Measurements from ENCODE around the gene RAI14. TPM values are rescaled to one million over a fixed set of nuclear protein-coding genes. Genes with fewer than 3 reads are reported as not detected.

RAI14 gene
- total RNA-seq, 1 donor from 2014 or later: 259 TPM

- H3K27me3 Mint-ChIP-seq (ENCODE audit: unreplicated experiment): peaks cover 9% of the 10 kb centered on the region
- H3K9me3 Mint-ChIP-seq (ENCODE audit: unreplicated experiment): peaks cover 8% of the 10 kb centered on the region
- DNase-seq: no peak
- H3K4me1 Mint-ChIP-seq (ENCODE audit: low read depth, unreplicated experiment): no peaks in the 10 kb centered on the region
- TF ChIP-seq, protein P1, sequence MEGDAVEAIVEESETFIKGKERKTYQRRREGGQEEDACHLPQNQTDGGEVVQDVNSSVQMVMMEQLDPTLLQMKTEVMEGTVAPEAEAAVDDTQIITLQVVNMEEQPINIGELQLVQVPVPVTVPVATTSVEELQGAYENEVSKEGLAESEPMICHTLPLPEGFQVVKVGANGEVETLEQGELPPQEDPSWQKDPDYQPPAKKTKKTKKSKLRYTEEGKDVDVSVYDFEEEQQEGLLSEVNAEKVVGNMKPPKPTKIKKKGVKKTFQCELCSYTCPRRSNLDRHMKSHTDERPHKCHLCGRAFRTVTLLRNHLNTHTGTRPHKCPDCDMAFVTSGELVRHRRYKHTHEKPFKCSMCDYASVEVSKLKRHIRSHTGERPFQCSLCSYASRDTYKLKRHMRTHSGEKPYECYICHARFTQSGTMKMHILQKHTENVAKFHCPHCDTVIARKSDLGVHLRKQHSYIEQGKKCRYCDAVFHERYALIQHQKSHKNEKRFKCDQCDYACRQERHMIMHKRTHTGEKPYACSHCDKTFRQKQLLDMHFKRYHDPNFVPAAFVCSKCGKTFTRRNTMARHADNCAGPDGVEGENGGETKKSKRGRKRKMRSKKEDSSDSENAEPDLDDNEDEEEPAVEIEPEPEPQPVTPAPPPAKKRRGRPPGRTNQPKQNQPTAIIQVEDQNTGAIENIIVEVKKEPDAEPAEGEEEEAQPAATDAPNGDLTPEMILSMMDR (IDR thresholded peaks at IDR 0.05; ENCODE audit: partially characterized antibody, unreplicated experiment): no peak
- no peak overlapping the region for H3K4me3 Mint-ChIP-seq (ENCODE audit: unreplicated experiment)
- peaks cover 8% of the 10 kb centered on the region for H3K36me3 Mint-ChIP-seq (ENCODE audit: unreplicated experiment)
- no peak overlapping the region for H3K27ac Mint-ChIP-seq (ENCODE audit: unreplicated experiment)
These were observed 4.3 kb upstream of the RAI14 start for GRCh38 chr5:34651791-34652190.

- Mint-ChIP-seq H3K4me3 (ENCODE audit: unreplicated experiment) (no peak overlapping the region), H3K27me3 (ENCODE audit: unreplicated experiment) (peaks cover 10% of the 10 kb centered on the region), H3K36me3 (ENCODE audit: unreplicated experiment) (peaks cover 4% of the 10 kb centered on the region), H3K27ac (ENCODE audit: unreplicated experiment) (no peak overlapping the region), H3K4me1 (ENCODE audit: low read depth, unreplicated experiment) (peaks cover under 1% of the 10 kb centered on the region), H3K9me3 (ENCODE audit: unreplicated experiment) (peaks cover 11% of the 10 kb centered on the region)
- TF ChIP-seq, protein P1 (IDR thresholded peaks at IDR 0.05; ENCODE audit: partially characterized antibody, unreplicated experiment): no peak
- no peak for DNase-seq
These were observed 3.7 kb upstream of the RAI14 start for GRCh38 chr5:34652466-34652865.

- no peak overlapping the region for H3K4me3 Mint-ChIP-seq (ENCODE audit: unreplicated experiment)
- TF ChIP-seq, protein P1 (IDR thresholded peaks at IDR 0.05; ENCODE audit: partially characterized antibody, unreplicated experiment): no peak
- peaks cover 8% of the 10 kb centered on the region for H3K36me3 Mint-ChIP-seq (ENCODE audit: unreplicated experiment)
- no peak for DNase-seq
- H3K27me3 Mint-ChIP-seq (ENCODE audit: unreplicated experiment): peaks cover 14% of the 10 kb centered on the region
- no peak overlapping the region for H3K27ac Mint-ChIP-seq (ENCODE audit: unreplicated experiment)
- peaks cover 16% of the 10 kb centered on the region for H3K9me3 Mint-ChIP-seq (ENCODE audit: unreplicated experiment)
- H3K4me1 Mint-ChIP-seq (ENCODE audit: low read depth, unreplicated experiment): peaks cover 5% of the 10 kb centered on the region
These were observed 3.2 kb upstream of the RAI14 start for GRCh38 chr5:34652914-34653313.

DNA sequence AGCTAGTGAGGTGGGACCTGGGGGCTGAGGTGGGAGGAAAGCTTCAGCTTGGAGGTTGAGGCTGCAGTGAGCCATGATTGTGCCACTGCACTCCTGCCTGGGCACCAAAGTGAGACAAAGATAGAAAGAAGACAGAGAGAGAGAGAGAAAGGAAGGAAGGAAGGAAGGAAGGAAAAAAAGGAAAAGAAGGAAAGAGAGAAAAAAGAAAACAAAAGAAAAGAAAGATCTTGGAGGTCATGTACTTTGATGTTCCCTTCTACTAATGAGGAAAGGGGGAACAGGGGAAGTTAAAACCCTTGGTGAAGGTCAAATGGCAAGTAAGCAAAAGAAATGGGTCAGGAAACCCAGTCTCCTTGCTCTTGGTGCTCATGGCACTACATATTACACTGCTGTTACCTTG lies 2.4 kb upstream of the RAI14 start:
- DNase-seq: no peak
- peaks cover 9% of the 10 kb centered on the region for H3K36me3 Mint-ChIP-seq (ENCODE audit: unreplicated experiment)
- peaks cover 8% of the 10 kb centered on the region for H3K4me1 Mint-ChIP-seq (ENCODE audit: low read depth, unreplicated experiment)
- no peak overlapping the region for H3K4me3 Mint-ChIP-seq (ENCODE audit: unreplicated experiment)
- H3K9me3 Mint-ChIP-seq (ENCODE audit: unreplicated experiment): peaks cover 18% of the 10 kb centered on the region
- H3K27ac Mint-ChIP-seq (ENCODE audit: unreplicated experiment): peak overlapping the region; percentile 38
- TF ChIP-seq, protein P1 (IDR thresholded peaks at IDR 0.05; ENCODE audit: partially characterized antibody, unreplicated experiment): no peak
- H3K27me3 Mint-ChIP-seq (ENCODE audit: unreplicated experiment): peaks cover 16% of the 10 kb centered on the region

DNA sequence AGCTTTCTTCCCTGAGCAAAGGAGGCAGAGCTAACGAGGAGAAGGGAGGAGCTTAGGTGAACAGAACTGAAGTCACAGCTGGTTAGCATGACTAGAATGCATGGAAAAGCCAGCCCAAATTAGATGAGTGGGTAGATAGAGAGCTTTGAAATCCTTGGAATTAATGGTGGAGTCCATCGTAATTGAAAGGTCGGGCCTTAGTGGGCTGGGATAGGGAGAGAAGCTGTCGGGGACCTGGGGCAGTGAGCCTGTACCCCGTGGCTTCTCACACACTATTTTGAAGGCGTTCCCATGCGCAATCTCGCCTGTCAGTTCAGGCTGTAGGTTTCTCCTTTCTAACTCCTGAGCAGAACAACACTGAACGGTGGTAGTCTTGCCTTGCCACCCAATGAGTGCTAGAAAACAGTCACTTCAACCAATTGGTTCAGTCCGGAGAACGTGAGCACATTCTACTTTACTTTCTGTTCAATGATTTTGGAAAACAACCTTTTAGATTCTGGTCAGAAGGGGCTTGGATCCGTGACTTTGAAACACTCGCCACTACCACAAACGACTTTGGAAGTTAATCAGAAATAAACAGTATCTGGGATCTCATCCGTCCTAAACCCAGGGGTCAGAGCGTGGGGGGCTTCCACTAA lies 655 bp upstream of the RAI14 start:
- Mint-ChIP-seq H3K27me3 (ENCODE audit: unreplicated experiment) (peaks cover 16% of the 10 kb centered on the region), H3K36me3 (ENCODE audit: unreplicated experiment) (peaks cover 9% of the 10 kb centered on the region), H3K9me3 (ENCODE audit: unreplicated experiment) (peaks cover 18% of the 10 kb centered on the region), H3K27ac (ENCODE audit: unreplicated experiment) (peak overlapping the region; percentile 66), H3K4me1 (ENCODE audit: low read depth, unreplicated experiment) (peaks cover 10% of the 10 kb centered on the region), H3K4me3 (ENCODE audit: unreplicated experiment) (peak overlapping the region; percentile 86)
- TF ChIP-seq, protein P1 (IDR thresholded peaks at IDR 0.05; ENCODE audit: partially characterized antibody, unreplicated experiment): no peak
- peak; percentile 27 for DNase-seq

Measured in glutamatergic neuron (in vitro differentiated cells).